Stimulated activated CD4-positive, alpha-beta T cell treated with anti-CD3 and anti-CD28 coated beads, Interleukin-15, amount 100 ng/mL, for 48 hours (primary cell): ENCODE measurements around the gene CCDC88C.

Source experiments
- DNase-seq, 2 donors: peaks; one replicate each; pipeline ENCODE4 v3.0.0-alpha.2; 2020; ENCODE audit warnings: low read depth in 2 of 2

CCDC88C gene

GRCh38 chr14:91377700-91378652, 39.6 kb downstream of the CCDC88C start:
- DNase-seq: peak; percentile 39 to 49

DNA sequence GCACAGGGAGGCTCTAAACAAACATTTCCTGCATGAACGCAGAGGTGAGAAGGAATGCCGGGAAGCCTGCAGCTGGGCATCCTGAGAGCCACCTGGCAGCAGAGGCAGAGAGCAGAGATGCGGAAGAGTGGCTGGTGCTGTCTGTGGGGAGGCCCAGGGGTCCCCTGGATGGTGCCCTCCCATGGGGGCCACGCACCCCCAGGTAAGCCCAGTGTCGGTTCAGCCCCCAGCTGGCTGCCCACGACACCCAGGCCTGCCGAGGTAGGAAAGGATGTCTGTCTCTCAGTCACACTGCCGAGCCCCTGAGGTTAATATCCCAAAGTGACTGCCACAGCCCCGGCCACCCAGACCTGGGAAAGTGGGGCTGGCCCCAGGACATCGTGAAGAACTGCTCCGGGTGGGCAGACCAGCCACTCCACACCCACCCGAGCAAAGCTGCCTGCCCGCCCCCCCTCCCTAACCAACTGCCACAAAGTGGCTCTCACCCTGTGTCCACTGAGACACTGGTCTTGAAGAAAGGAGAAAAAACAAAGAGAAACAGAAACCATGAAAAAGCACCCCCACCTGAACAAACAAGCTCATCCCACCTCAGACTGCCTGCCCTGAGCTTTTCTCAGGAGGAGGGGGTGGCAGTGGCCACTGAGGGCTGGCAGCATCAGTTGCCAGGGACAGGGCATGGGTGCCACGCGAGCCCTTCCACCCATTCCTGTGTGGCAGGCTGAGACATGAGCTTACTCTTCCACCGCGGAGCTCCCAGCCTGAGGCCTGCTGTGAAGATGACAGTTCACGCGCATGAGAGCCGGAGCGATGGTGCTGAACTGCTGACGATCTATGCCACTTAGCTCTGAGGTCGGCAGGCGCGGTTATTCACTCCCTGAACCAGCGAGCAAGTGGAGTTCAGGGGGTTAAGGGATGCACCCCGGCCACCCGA, 40.8 kb downstream of the CCDC88C start:
- DNase-seq: no peak

- DNase-seq: no peak
Measured at GRCh38 chr14:91375720-91376452, 41.7 kb downstream of the CCDC88C start.

DNA sequence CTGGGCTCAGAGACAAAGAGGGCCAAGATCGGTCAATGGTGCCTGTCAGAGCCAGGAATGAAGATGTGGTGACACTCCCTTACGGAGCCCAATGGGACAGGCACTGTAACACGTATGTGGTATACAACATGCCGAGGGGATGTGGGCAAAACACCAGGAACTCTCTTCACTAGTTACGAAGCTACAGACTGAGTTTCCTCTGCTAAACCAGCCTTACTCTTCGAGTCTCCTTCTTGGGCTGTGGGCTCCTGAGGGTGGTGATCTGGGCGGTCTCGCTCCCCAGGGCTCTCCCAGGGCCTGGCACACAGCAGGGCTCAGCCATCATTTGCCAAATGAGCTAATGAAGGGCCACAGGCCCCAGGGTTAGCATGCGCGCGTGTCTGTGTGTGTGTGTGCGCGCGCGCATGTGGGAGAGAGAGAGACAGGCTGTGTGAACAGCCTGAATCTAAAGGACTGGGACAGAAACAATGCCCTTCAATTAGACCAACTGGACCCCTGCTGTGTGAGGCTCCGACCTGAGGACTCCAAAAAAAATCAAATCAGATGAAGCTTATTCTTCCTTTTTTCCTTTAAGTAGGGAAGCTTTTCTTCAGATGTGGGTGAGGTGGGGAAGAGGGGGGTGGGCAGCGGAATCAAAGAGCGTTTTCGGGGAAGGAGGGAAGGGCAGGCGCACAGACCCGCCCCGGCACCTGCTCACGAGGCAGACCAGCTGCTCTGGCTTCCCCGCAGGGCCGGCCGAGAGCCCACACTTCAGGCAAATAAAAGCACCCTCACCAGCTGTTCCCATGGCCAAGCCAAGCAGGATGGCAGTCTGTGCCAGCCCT, 42.5 kb downstream of the CCDC88C start:
- no peak for DNase-seq

GRCh38 chr14:91374287-91374878, 43.2 kb downstream of the CCDC88C start:
- no peak for DNase-seq

DNA sequence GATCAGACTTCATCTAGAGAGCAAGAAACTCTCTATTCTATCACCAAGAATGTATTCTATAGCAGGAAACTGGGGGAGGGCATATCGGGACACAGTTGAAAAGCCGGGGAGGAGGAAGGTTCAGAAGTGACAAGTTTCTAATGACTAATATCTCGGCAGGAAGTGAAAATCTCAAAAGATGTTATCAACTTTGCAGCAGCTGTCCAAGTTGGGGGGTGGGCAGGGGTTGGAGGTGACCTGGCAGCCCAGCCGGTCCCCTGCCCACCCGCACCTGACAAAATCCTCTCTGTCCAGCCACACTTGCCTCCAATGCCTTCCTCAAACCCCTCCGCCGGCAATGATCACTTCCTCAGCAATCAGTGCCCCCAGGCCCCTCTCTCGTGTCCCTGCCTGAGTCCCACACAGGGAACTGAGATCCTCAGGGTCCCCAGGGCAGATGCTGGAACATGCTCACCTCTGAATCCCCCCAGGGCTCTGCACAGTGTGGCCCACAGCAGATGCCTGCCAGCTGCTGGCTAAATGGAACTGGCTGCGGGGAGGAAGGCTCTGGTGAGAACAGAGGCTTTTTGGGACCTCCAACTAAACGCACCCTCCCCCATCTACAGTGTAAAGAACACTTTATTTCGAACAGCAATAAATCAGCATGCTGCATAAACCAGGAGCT, 43.9 kb downstream of the CCDC88C start:
- DNase-seq: peak in 1 of 2 donors; percentile 44

DNA sequence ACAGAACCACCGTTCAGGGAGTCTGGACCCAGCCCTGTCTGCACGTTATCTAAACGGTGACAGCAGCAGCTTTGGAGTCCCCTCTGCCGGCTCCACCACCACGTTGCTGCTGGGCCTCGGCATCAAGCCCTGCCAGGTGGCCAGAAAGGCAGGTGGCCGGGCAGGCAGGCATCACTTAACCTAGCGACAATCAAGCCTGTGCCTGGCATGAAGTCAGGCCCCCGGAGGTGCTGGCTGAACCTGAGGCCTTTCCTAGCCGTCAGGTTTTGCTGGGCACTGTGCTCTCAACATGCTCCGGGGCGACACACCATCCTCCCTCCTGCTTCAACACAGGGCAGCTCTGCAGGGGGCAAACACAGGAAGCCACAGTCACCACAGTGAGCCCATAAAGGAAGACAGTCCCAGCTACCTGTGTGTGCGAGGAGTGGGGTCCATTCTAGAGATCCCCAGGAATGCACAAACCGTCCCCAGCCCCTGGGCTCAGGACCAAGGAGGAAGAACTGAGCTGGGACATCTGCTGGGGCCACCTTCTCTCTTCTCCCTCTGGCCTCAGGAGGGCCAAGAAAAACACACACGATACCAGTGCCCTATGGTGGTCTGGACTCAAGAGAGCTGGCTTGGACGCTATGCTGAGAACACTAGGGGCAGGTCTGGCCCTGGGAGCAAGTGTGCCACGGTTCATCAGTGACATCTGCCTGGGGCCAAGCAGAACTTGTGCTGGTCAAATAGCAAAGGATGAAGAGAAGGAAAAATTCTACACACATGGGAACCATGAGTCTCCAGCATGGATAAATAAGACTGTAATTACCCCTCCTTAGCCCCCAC, 44.7 kb downstream of the CCDC88C start:
- DNase-seq: no peak

DNA sequence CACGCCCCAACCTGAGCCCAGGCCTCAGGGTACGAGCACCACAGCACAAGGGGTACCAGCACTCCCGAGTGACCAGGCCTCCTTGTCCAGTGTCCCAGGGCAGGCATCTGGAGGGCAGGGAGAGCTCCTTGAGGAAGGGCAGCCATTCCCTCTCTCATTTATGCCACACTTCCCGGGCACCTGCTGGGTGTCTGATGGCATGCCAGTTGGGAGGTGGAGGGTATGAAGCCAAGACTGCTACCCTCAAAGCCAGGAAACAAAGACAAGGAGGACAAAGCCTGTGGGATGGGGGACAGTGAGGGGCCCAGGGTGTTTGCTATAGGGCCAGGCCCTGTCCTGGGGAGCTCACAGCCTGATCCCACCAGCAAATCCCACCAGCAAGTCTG, 45.6 kb downstream of the CCDC88C start:
- DNase-seq: no peak

GRCh38 chr14:91371011-91371989, 46.3 kb downstream of the CCDC88C start:
- no peak for DNase-seq

- no peak for DNase-seq
Measured at GRCh38 chr14:91369628-91370445, 47.8 kb downstream of the CCDC88C start.

DNA sequence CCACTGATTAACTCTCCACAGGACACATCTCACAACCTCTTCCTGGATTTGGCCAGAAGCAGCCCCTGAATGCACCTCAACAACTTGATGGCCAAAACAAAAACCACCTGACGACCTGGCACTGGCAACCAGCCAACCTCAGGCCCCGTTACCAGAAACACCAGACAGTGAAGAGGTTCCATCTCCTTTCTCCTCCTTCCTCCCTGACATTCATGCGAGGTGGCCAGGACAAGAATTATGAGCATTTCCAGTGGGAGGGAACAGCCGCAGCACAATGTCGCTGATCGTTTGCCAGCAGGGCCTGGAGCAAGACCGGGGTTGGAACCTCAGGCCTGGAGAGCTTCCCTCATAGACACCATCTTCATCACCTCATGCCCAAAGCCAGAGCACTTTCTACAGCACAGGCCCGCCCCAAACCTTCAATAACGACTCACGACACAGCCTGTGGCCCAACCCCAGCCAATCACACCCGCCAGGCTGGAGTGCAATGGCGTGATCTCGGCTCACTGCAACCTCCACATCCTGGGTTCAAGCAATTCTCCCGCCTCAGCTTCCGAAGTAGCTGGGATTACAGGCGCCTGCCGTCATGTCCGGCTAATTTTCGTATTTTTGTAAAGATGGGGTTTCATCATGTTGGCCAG, 48.7 kb downstream of the CCDC88C start:
- no peak for DNase-seq

DNA sequence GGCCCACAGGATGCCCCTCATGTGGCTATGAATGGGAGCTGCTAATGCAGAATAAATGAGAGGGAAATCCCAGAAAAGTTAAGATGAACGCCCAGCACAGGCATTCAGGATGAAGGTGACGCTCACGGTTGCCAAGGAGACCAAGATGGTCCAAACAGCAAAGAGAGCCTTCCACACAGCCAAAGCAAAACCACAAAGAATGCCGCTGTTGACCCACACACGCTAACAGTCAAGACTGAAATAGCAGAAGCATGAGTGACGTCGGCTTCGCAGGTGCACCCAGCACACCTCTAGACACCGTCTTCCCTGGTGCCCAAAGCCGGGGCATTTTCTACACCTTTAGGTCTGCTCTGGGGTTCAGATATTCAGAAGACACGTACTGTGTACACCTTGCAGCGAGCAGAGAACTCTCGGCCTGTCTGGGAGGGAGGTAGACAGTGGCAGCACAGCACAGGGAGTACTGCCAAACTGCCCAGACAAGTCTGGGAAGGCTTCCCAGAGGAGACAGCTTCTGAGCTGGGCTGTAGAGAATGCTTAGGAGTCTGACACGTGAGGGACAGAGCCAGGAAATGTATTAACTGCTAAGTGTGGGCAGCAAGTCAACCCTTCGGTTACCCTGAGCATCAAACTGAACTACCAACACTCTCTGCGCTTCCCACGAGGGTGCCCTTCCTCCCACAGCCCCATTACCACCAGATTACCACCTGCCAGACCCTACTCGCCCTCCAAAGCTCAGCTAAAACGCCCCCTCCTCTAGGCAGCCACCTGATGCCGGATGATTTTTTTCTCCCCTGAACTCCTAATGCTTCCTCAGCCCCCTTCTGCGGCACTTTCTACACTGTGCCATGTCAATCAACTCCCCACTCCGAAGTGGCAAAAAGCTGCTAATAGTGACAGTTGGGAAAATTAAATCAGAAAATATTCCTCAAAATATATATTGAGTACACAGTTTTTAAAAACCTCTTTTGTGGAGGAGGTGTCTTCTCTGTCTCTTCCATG, 50.1 kb downstream of the CCDC88C start:
- no peak for DNase-seq

DNA sequence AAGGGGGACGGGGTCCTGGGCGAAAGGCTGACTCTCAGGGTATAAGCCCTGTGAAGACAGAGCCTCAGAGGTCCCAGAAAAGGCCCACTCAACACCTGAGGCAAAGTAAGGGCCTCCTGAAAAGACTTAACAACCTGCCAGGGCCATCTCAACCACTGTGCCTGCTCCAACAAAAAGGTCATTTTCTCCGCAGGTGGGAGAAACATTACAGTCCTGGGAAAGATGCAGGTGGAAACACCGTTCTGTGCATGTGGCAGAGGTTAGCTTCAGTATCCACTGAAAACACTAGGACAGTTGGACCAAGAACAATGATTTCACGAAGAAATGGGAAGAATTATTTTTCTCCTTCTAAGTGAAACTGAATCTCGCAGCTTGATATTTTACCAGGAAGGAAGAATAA, 50.9 kb downstream of the CCDC88C start:
- DNase-seq: no peak

DNA sequence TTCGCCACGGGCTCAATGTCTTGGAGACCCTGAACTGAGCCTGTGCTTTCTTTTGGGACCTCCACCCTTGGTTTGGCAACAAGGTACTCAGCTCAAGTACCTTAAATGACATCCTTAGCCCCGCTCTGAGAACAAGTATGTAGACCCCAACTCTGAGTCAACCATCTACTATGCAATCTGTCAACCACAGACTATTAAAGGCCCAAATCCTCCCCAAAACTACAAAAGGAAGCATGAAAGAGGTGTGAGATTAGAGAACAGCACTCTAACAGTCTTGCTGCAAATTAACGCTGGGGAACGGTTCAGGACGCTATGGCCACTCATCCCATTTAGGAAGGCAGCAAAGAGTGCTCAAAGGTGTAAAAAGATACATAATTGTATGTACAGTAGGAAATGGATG, 52.1 kb downstream of the CCDC88C start:
- no peak for DNase-seq
